ENCODE measurements around the gene ABLIM1. TPM values are rescaled to one million over a fixed set of nuclear protein-coding genes. Genes with fewer than 3 reads are reported as not detected.

The ABLIM1 gene
- total and polyA plus RNA-seq, 7 experiments from 2014 or later: 109 to 440 (median 357) TPM

DNA sequence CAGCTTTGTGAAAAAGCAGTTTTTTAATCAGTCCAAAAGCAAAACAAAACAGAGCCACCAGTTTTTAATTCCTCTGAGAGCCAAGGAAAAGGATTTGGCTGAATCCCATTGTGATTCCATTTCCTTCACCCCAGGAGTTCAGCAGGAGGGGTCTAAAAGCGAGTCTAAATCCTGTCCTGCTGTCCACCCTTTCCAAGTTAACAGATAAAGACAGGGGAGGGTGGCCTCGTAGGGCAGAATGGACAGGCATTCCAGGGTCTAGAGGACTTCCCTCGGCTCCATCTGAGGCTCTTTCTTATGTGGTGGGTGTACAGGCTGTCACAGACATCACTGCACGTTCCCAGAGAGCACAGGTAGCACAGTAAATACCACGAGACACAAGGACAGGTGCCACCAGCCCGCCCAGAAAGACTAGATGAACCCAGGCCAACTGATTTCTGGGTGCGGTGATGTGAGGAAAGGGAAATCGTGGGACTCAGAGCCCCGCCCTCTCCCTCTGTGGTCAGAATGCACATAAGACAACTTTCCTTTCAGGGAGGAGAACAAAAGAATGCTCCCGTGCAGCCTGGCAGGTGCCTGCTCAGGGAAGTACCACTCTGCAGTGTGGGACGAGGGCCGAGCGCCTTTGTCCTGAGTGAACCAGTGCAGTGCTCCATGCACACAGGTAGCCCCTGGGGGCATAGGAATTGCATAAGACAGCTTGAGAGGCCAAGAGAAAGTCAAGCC is 119.7 kb downstream of the ABLIM1 start:
- peak overlapping the region; percentile 68 for H3K27ac ChIP-seq (ENCODE audit: low read depth, low read length)
- no peaks in the 10 kb centered on the region for H3K27me3 ChIP-seq (ENCODE audit: control insufficient read depth in 2 of 2, insufficient read depth in 2 of 2, low read length in 2 of 2)
- H3K4me3 Mint-ChIP-seq: peak overlapping the region; percentile 60 to 83 (median 78)
- H3K27ac Mint-ChIP-seq: peak overlapping the region; percentile 94 to 99 (median 99)
- H3K4me1 ChIP-seq (ENCODE audit: control insufficient read depth in 2 of 2, insufficient read depth in 2 of 2, low read length in 2 of 2): peaks cover 58 to 70% of the 10 kb centered on the region in 2 donors
- H3K4me3 ChIP-seq (ENCODE audit: low read length): peak overlapping the region; percentile 25
- peaks cover 48 to 87% (median 74%) of the 10 kb centered on the region in 7 donors for H3K4me1 Mint-ChIP-seq
- ATAC-seq (peak; percentile 26), DNase-seq (peak in 8 of 9 donors; percentile 52 to 71 (median 66))
- H3K36me3 ChIP-seq (ENCODE audit: control insufficient read depth in 2 of 3, insufficient read depth in 3 of 3, low read length in 3 of 3): no peaks in the 10 kb centered on the region
- H3K36me3 Mint-ChIP-seq: peaks cover 0 to 4% (median 0%) of the 10 kb centered on the region in 5 donors
- H3K9me3 ChIP-seq (ENCODE audit: control insufficient read depth in 2 of 3, low read length in 3 of 3): no peaks in the 10 kb centered on the region
- no peaks in the 10 kb centered on the region for H3K27me3 Mint-ChIP-seq
- intact Hi-C loops (cut with micrococcal nuclease): loop anchor here in 1 of 2 donors (1.0 kb wide), 1 partner anchor 25 kb away; no protein-coding TSS in a partner anchor
- CTCF ChIA-PET: interaction anchor here (0.7 to 19.4 kb wide), 2 partner anchors 15 to 18 kb away, joined by 3 to 283 read pairs; no protein-coding TSS in a partner anchor
- peaks cover 0 to 2% (median 0%) of the 10 kb centered on the region in 11 donors for H3K9me3 Mint-ChIP-seq
- POLR2A ChIA-PET: interaction anchor here (0.7 to 16.6 kb wide), 4 partner anchors 14 to 38 kb away, joined by 3 to 355 read pairs (median 41); no protein-coding TSS in a partner anchor

DNA sequence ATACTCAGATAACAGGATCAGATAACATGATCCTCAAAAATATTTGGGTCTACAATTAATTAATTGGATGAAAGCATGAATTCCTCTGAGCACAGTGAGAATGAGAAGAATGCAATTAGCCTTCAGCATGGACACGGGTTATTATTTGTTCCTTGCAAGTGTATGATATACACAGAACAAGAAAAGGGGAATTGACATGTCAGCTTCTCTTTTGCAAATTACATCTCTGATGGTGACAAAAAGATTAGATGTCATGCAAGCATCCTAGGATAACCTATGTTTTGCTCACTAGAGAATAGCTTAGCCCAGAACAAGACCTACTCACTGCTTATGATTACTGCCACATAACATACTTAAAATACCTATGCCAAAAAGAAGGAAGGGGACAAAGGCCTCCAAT is 120.3 kb downstream of the ABLIM1 start:
- Histone ChIP-seq H3K27me3 (ENCODE audit: control insufficient read depth in 2 of 2, insufficient read depth in 2 of 2, low read length in 2 of 2) (no peaks in the 10 kb centered on the region), H3K4me3 (ENCODE audit: low read length) (peak overlapping the region; percentile 25), H3K27ac (ENCODE audit: low read depth, low read length) (peak overlapping the region; percentile 68), H3K36me3 (ENCODE audit: control insufficient read depth in 2 of 3, insufficient read depth in 3 of 3, low read length in 3 of 3) (no peaks in the 10 kb centered on the region), H3K4me1 (ENCODE audit: control insufficient read depth in 2 of 2, insufficient read depth in 2 of 2, low read length in 2 of 2) (peaks cover 52 to 64% of the 10 kb centered on the region in 2 donors), H3K9me3 (ENCODE audit: control insufficient read depth in 2 of 3, low read length in 3 of 3) (no peaks in the 10 kb centered on the region)
- peak overlapping the region in 9 of 10 donors; percentile 51 to 83 (median 79) for H3K4me3 Mint-ChIP-seq
- ChIA-PET CTCF (interaction anchor here (19.4 kb wide), 1 partner anchor 18 kb away, joined by 283 read pairs; no protein-coding TSS in a partner anchor), POLR2A (interaction anchor here (0.7 to 16.6 kb wide), 3 partner anchors 14 to 25 kb away, joined by 3 to 355 read pairs (median 4); no protein-coding TSS in a partner anchor)
- no peaks in the 10 kb centered on the region for H3K27me3 Mint-ChIP-seq
- H3K9me3 Mint-ChIP-seq: peaks cover 0 to 2% (median 0%) of the 10 kb centered on the region in 11 donors
- H3K36me3 Mint-ChIP-seq: peaks cover 0 to 4% (median 0%) of the 10 kb centered on the region in 5 donors
- H3K27ac Mint-ChIP-seq: peak overlapping the region; percentile 94 to 99 (median 99)
- H3K4me1 Mint-ChIP-seq: peaks cover 43 to 81% (median 68%) of the 10 kb centered on the region in 7 donors
- DNase-seq (no peak), ATAC-seq (no peak)
- intact Hi-C loops (cut with micrococcal nuclease): loop anchor here in 1 of 2 donors (1.0 kb wide), 1 partner anchor 24 kb away; no protein-coding TSS in a partner anchor

DNA sequence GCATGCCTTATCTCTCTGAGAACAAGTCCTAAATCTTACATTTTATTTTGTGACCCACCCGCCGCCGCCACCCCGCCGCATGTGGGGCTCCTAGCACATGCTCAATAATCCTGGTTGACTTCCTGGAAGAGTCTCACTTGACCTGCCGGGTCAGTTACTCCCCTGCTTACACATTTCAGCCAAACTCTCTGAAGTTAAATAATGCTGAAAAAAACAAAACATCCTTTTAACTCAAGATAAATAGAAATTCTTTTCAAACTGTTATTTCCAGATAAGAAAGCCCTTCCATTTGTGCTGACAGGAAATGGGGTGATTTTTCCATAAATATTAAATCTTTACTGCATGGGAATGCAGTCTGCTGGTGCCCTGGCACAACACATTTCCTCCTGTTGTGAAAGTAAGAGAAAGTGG is 123.5 kb downstream of the ABLIM1 start:
- POLR2A ChIA-PET: interaction anchor here (1.1 to 16.6 kb wide), 5 partner anchors 8 to 360 kb away, joined by 3 to 355 read pairs (median 4); partner anchors contain the start of gene CCDC186
- ATAC-seq: no peak

DNA sequence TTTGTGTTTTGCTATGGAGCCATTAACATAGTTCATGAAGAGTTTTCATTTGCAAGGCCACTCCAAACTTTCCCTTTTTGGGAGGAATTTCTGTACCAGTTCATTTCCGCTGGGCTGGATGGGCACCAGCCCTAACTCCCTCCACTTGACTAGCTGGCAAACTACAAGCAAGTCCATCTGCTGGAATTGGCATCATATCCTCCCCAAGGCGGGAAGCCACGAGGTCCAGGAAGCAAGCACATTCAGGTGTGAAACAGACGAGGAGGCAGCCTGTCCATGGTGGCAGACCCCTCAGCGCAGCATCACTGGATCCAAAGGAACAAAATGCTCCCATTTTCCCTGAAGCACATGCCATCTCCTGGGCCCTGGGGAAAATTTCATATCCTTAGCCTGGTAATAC is 125.8 kb downstream of the ABLIM1 start:
- peaks cover 0 to 14% (median 0%) of the 10 kb centered on the region in 5 donors for H3K36me3 Mint-ChIP-seq
- peak overlapping the region in 1 of 9 donors; percentile 61 for H3K27ac Mint-ChIP-seq
- ATAC-seq (no peak), DNase-seq (no peak)
- no peak overlapping the region for H3K27ac ChIP-seq (ENCODE audit: low read depth, low read length)
- H3K27me3 ChIP-seq (ENCODE audit: control insufficient read depth in 2 of 2, insufficient read depth in 2 of 2, low read length in 2 of 2): no peaks in the 10 kb centered on the region
- H3K4me3 ChIP-seq (ENCODE audit: low read length): no peak overlapping the region
- ChIA-PET CTCF (interaction anchor here (1.2 kb wide), 1 partner anchor 9 kb away, joined by 4 read pairs; no protein-coding TSS in a partner anchor), POLR2A (interaction anchor here (1.1 to 7.3 kb wide), 4 partner anchors 10 to 17 kb away, joined by 3 to 70 read pairs (median 4); no protein-coding TSS in a partner anchor)
- no peaks in the 10 kb centered on the region for H3K9me3 ChIP-seq (ENCODE audit: control insufficient read depth in 2 of 3, low read length in 3 of 3)
- no peak overlapping the region for H3K4me3 Mint-ChIP-seq
- no peaks in the 10 kb centered on the region for H3K27me3 Mint-ChIP-seq
- peaks cover 7 to 50% (median 36%) of the 10 kb centered on the region in 7 donors for H3K4me1 Mint-ChIP-seq
- intact Hi-C loops (cut with micrococcal nuclease): no loop called here
- H3K36me3 ChIP-seq (ENCODE audit: control insufficient read depth in 2 of 3, insufficient read depth in 3 of 3, low read length in 3 of 3): no peaks in the 10 kb centered on the region
- peaks cover 0 to 2% (median 0%) of the 10 kb centered on the region in 11 donors for H3K9me3 Mint-ChIP-seq
- H3K4me1 ChIP-seq (ENCODE audit: control insufficient read depth in 2 of 2, insufficient read depth in 2 of 2, low read length in 2 of 2): peaks cover 3 to 27% of the 10 kb centered on the region in 2 donors

More for the DNA sequence above, 123.5 kb downstream of the ABLIM1 start:
- H3K9me3 ChIP-seq (ENCODE audit: control insufficient read depth in 2 of 3, low read length in 3 of 3): no peaks in the 10 kb centered on the region
- H3K27ac Mint-ChIP-seq: peak overlapping the region in 2 of 9 donors; percentile 24 to 46
- no peak overlapping the region for H3K4me3 Mint-ChIP-seq
- H3K27me3 ChIP-seq (ENCODE audit: control insufficient read depth in 2 of 2, insufficient read depth in 2 of 2, low read length in 2 of 2): no peaks in the 10 kb centered on the region
- H3K36me3 Mint-ChIP-seq: peaks cover 0 to 10% (median 0%) of the 10 kb centered on the region in 5 donors
- CTCF ChIA-PET: interaction anchor here (1.2 kb wide), 1 partner anchor 9 kb away, joined by 4 read pairs; no protein-coding TSS in a partner anchor
- intact Hi-C loops (cut with micrococcal nuclease): no loop called here
- DNase-seq: no peak
- H3K4me1 ChIP-seq (ENCODE audit: control insufficient read depth in 2 of 2, insufficient read depth in 2 of 2, low read length in 2 of 2): peaks cover 23 to 33% of the 10 kb centered on the region in 2 donors
- H3K9me3 Mint-ChIP-seq: peaks cover 0 to 2% (median 0%) of the 10 kb centered on the region in 11 donors
- H3K4me3 ChIP-seq (ENCODE audit: low read length): no peak overlapping the region
- no peak overlapping the region for H3K27ac ChIP-seq (ENCODE audit: low read depth, low read length)
- no peaks in the 10 kb centered on the region for H3K27me3 Mint-ChIP-seq
- H3K36me3 ChIP-seq (ENCODE audit: control insufficient read depth in 2 of 3, insufficient read depth in 3 of 3, low read length in 3 of 3): no peaks in the 10 kb centered on the region
- H3K4me1 Mint-ChIP-seq: peaks cover 23 to 53% (median 40%) of the 10 kb centered on the region in 7 donors

DNA sequence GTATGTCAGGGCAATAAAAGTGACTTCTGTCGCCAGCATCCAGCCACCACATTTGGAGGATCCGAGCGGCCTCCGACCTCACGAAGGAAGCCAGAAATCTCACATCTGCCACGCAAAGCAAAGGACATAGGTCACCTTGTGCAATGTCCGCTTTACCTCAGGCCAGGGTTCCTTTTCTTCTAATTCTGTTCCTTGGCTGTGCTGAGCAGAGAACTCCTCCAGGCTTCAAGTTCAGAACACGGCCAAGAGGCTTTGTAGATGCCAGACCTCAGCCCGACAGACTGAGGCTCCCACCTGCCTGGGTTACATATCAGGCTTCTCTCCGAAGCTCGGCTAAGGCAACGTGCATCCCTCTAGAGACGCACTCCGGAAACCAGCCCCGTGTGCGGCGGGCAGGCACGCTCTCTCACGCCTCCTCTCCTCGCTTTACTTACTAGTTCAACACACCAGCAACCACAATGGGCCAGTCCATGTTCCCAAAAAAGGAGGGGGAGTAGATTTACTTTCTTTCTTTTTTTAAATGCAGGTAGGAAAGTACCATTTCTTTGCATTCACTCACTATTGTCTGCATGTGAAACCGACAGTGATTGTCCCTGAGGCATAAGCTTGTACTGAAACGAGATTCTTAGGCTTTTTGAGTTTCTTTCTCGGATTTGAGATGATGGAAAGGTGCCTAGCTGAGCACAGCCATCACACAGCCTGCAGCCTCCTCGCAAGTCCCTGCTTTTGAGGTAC is 131.4 kb downstream of the ABLIM1 start:
- CTCF ChIA-PET: interaction anchor here (0.6 to 16.7 kb wide), 6 partner anchors 11 to 62 kb away, joined by 3 to 283 read pairs (median 5); no protein-coding TSS in a partner anchor
- intact Hi-C loops (cut with micrococcal nuclease): loop anchor here (1.0 to 5.0 kb wide), 10 partner anchors 13 to 564 kb away; partner anchors contain the start of genes CCDC186 (in 2 of the 2), FHIP2A (in 1 of the 2) and TRUB1 (in 1 of the 2)
- ATAC-seq (peak; percentile 94), DNase-seq (peak; percentile 64 to 97 (median 95))
- Histone ChIP-seq H3K4me1 (ENCODE audit: control insufficient read depth in 2 of 2, insufficient read depth in 2 of 2, low read length in 2 of 2) (peaks cover 35 to 45% of the 10 kb centered on the region in 2 donors), H3K27me3 (ENCODE audit: control insufficient read depth in 2 of 2, insufficient read depth in 2 of 2, low read length in 2 of 2) (no peaks in the 10 kb centered on the region), H3K9me3 (ENCODE audit: control insufficient read depth in 2 of 3, low read length in 3 of 3) (no peaks in the 10 kb centered on the region), H3K36me3 (ENCODE audit: control insufficient read depth in 2 of 3, insufficient read depth in 3 of 3, low read length in 3 of 3) (peaks cover 0 to 4% (median 0%) of the 10 kb centered on the region in 3 experiments), H3K27ac (ENCODE audit: low read depth, low read length) (peak overlapping the region; percentile 94), H3K4me3 (ENCODE audit: low read length) (peak overlapping the region; percentile 85)
- POLR2A ChIA-PET: interaction anchor here (0.6 to 9.5 kb wide), 16 partner anchors 11 to 295 kb away, joined by 3 to 355 read pairs (median 5); partner anchors contain the start of gene FHIP2A
- H3K4me3 Mint-ChIP-seq: peak overlapping the region; percentile 88 to 100 (median 98)
- peak overlapping the region; percentile 92 to 100 (median 98) for H3K27ac Mint-ChIP-seq
- peaks cover 0 to 31% (median 9%) of the 10 kb centered on the region in 5 donors for H3K36me3 Mint-ChIP-seq
- H3K27me3 Mint-ChIP-seq: peaks cover 0 to 4% (median 0%) of the 10 kb centered on the region in 5 donors
- H3K9me3 Mint-ChIP-seq: peaks cover 0 to 2% (median 0%) of the 10 kb centered on the region in 11 donors
- peaks cover 34 to 64% (median 53%) of the 10 kb centered on the region in 7 donors for H3K4me1 Mint-ChIP-seq
